ENCODE data around the gene RPS6KA4.

Gene RPS6KA4

GRCh38 chr11:64378335-64378880, 19.4 kb downstream of the RPS6KA4 start:
- H3K36me3 ChIP-seq (ENCODE audit: control insufficient read depth, low read depth, low read length) = no peaks in the 10 kb centered on the region
- no peak overlapping the region for H3K4me3 ChIP-seq (ENCODE audit: low read length)
- no peaks in the 10 kb centered on the region for H3K9me3 ChIP-seq (ENCODE audit: control insufficient read depth, low read depth, low read length)
- no peak overlapping the region for H3K27ac ChIP-seq (ENCODE audit: low read length)
- no peaks in the 10 kb centered on the region for H3K4me1 ChIP-seq (ENCODE audit: control insufficient read depth, low read depth, low read length)
- H3K9ac ChIP-seq (ENCODE audit: low read length) = no peak overlapping the region
- no peaks in the 10 kb centered on the region for H3K27me3 ChIP-seq (ENCODE audit: control insufficient read depth, insufficient read depth, low read length)

GRCh38 chr11:64379160-64379559, 20.2 kb downstream of the RPS6KA4 start:
- Histone ChIP-seq H3K4me3 (ENCODE audit: low read length) (no peak overlapping the region), H3K9me3 (ENCODE audit: control insufficient read depth, low read depth, low read length) (no peaks in the 10 kb centered on the region), H3K4me1 (ENCODE audit: control insufficient read depth, low read depth, low read length) (no peaks in the 10 kb centered on the region), H3K9ac (ENCODE audit: low read length) (no peak overlapping the region), H3K27ac (ENCODE audit: low read length) (no peak overlapping the region), H3K27me3 (ENCODE audit: control insufficient read depth, insufficient read depth, low read length) (no peaks in the 10 kb centered on the region), H3K36me3 (ENCODE audit: control insufficient read depth, low read depth, low read length) (no peaks in the 10 kb centered on the region)

GRCh38 chr11:64379817-64380709, 21.1 kb downstream of the RPS6KA4 start:
- Histone ChIP-seq H3K27ac (ENCODE audit: low read length) (no peak overlapping the region), H3K4me1 (ENCODE audit: control insufficient read depth, low read depth, low read length) (no peaks in the 10 kb centered on the region), H3K9me3 (ENCODE audit: control insufficient read depth, low read depth, low read length) (no peaks in the 10 kb centered on the region), H3K4me3 (ENCODE audit: low read length) (no peak overlapping the region), H3K9ac (ENCODE audit: low read length) (no peak overlapping the region), H3K27me3 (ENCODE audit: control insufficient read depth, insufficient read depth, low read length) (no peaks in the 10 kb centered on the region), H3K36me3 (ENCODE audit: control insufficient read depth, low read depth, low read length) (no peaks in the 10 kb centered on the region)

- Histone ChIP-seq H3K9me3 (ENCODE audit: control insufficient read depth, low read depth, low read length) (no peaks in the 10 kb centered on the region), H3K4me3 (ENCODE audit: low read length) (no peak overlapping the region)
Measured at GRCh38 chr11:64381350-64381749, 22.4 kb downstream of the RPS6KA4 start.

DNA sequence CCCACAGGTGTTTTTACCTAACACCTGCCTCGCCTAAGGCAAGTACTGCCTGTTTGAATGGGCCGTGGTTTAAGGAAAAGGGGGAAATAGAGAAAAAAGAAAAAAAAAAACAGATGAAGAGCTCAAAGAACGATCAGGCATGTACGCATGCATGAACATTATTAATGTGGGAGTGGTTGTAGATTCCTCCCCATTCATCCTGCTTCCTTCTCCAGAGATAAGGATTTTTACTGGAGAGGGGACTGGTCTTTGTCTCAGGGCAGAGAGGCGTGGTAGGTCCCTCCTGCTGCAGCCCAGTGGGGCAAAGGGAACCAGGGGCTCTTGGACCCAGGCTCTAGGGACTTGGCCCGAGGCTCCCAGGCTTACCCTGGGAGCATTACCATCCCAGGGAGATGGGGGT, 23.1 kb downstream of the RPS6KA4 start:
- Histone ChIP-seq H3K4me3 (ENCODE audit: low read length) (no peak overlapping the region), H3K9ac (ENCODE audit: low read length) (no peak overlapping the region), H3K27me3 (ENCODE audit: control insufficient read depth, insufficient read depth, low read length) (no peaks in the 10 kb centered on the region), H3K9me3 (ENCODE audit: control insufficient read depth, low read depth, low read length) (no peaks in the 10 kb centered on the region), H3K36me3 (ENCODE audit: control insufficient read depth, low read depth, low read length) (no peaks in the 10 kb centered on the region), H3K27ac (ENCODE audit: low read length) (no peak overlapping the region), H3K4me1 (ENCODE audit: control insufficient read depth, low read depth, low read length) (no peaks in the 10 kb centered on the region)

More at GRCh38 chr11:64381350-64381749, 22.4 kb downstream of the RPS6KA4 start:
- Histone ChIP-seq H3K9ac (ENCODE audit: low read length) (no peak overlapping the region), H3K27ac (ENCODE audit: low read length) (no peak overlapping the region), H3K27me3 (ENCODE audit: control insufficient read depth, insufficient read depth, low read length) (no peaks in the 10 kb centered on the region), H3K4me1 (ENCODE audit: control insufficient read depth, low read depth, low read length) (no peaks in the 10 kb centered on the region), H3K36me3 (ENCODE audit: control insufficient read depth, low read depth, low read length) (no peaks in the 10 kb centered on the region)

DNA sequence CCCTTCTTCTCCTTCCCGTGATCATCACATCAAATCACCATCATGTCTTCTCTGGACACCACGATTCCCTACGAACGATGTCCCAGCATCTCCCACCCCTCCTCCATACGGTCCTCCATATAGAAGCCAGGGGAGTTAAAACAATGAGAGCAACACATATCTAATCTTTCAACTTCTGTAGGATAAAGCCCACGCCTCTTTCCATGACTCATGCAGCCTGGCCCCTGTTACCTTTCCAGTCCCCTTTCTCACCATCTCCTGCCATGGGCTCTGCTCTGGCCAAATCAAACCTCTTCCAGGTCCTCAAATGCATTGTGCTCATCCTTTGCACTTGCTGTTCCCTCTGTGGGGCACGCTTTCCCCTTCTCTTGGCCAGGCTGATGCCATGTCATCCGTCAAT, 23.6 kb downstream of the RPS6KA4 start:
- Histone ChIP-seq H3K4me3 (ENCODE audit: low read length) (no peak overlapping the region), H3K27ac (ENCODE audit: low read length) (no peak overlapping the region), H3K27me3 (ENCODE audit: control insufficient read depth, insufficient read depth, low read length) (no peaks in the 10 kb centered on the region), H3K36me3 (ENCODE audit: control insufficient read depth, low read depth, low read length) (no peaks in the 10 kb centered on the region), H3K9ac (ENCODE audit: low read length) (no peak overlapping the region), H3K9me3 (ENCODE audit: control insufficient read depth, low read depth, low read length) (no peaks in the 10 kb centered on the region), H3K4me1 (ENCODE audit: control insufficient read depth, low read depth, low read length) (no peaks in the 10 kb centered on the region)

DNA sequence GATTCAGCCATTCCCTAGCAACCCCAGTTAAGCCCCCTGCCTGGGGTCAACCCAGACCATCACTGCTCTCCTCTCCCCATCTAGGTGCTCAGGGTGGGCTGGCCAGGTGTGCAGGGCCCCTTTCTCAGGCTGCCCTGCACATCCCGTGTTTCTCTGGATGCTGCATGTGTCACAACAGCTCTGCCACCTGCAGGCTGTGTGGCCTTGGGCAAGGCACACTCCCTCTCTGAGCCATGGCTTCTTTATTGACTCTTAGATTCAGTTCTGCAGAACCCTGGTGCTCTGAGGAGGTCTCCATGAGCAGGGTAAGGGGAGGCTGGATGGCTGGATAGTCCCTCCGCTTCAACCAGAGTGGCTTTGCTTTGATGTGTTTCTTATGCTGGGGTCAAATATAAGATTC, 24.6 kb downstream of the RPS6KA4 start:
- Histone ChIP-seq H3K4me1 (ENCODE audit: control insufficient read depth, low read depth, low read length) (no peaks in the 10 kb centered on the region), H3K9me3 (ENCODE audit: control insufficient read depth, low read depth, low read length) (no peaks in the 10 kb centered on the region), H3K4me3 (ENCODE audit: low read length) (no peak overlapping the region), H3K27me3 (ENCODE audit: control insufficient read depth, insufficient read depth, low read length) (no peaks in the 10 kb centered on the region), H3K27ac (ENCODE audit: low read length) (no peak overlapping the region), H3K36me3 (ENCODE audit: control insufficient read depth, low read depth, low read length) (no peaks in the 10 kb centered on the region), H3K9ac (ENCODE audit: low read length) (no peak overlapping the region)

- Histone ChIP-seq H3K4me1 (ENCODE audit: control insufficient read depth, low read depth, low read length) (no peaks in the 10 kb centered on the region), H3K9ac (ENCODE audit: low read length) (no peak overlapping the region), H3K27me3 (ENCODE audit: control insufficient read depth, insufficient read depth, low read length) (no peaks in the 10 kb centered on the region), H3K36me3 (ENCODE audit: control insufficient read depth, low read depth, low read length) (no peaks in the 10 kb centered on the region), H3K9me3 (ENCODE audit: control insufficient read depth, low read depth, low read length) (no peaks in the 10 kb centered on the region), H3K4me3 (ENCODE audit: low read length) (no peak overlapping the region), H3K27ac (ENCODE audit: low read length) (no peak overlapping the region)
Measured at GRCh38 chr11:64384028-64384737, 25.2 kb downstream of the RPS6KA4 start.

DNA sequence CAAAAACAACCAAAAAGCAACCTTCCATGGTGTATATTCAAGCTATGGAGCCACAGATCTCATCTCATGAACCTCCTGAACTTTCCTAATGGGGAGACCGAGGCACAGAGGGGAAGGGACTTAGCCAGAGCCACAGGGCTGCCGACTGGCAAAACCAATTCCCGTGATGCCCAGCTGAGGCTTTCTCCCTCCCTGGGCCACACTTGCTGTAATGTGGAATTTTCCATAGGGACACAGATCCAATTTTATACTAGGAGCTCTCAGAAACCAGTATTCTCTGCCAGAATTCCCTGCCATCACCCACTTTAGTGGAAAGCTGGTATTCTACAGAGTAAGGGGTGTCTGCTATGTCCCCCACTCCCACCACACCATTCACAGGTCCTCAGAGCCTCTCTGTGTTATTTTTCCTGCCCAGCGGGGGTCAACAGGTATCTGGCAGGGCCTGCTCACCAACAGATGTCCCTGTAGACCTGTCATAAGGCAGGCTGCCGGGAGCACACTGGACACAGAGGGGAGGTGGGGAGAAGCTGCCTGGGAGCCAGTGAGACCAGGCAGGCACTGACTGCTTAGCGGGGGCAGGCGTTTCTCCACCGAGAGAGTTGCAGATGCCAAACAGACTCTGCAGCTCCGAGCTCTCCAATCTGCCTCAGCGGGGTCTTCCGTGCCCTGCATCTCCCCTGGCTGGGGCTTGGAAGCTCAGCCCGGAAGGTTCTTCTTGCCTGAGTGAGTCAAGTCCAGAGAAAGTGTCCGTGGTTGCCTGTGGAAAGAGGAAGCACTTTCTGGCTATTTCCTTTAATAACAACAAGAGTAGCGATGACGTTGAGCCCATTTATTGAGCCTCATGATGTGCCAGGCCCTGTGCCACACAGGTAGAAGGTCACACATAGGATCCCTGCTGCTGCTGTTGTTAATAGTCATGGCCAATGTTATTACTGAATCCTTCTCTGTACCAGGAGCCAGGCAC, 26.3 kb downstream of the RPS6KA4 start:
- no peak overlapping the region for H3K9ac ChIP-seq (ENCODE audit: low read length)
- H3K36me3 ChIP-seq (ENCODE audit: control insufficient read depth, low read depth, low read length) = no peaks in the 10 kb centered on the region
- H3K4me3 ChIP-seq (ENCODE audit: low read length) = no peak overlapping the region
- no peak overlapping the region for H3K27ac ChIP-seq (ENCODE audit: low read length)
- H3K27me3 ChIP-seq (ENCODE audit: control insufficient read depth, insufficient read depth, low read length) = no peaks in the 10 kb centered on the region
- H3K9me3 ChIP-seq (ENCODE audit: control insufficient read depth, low read depth, low read length) = no peaks in the 10 kb centered on the region
- H3K4me1 ChIP-seq (ENCODE audit: control insufficient read depth, low read depth, low read length) = no peaks in the 10 kb centered on the region

- Histone ChIP-seq H3K4me3 (ENCODE audit: low read length) (no peak overlapping the region), H3K4me1 (ENCODE audit: control insufficient read depth, low read depth, low read length) (no peaks in the 10 kb centered on the region), H3K9ac (ENCODE audit: low read length) (no peak overlapping the region), H3K27me3 (ENCODE audit: control insufficient read depth, insufficient read depth, low read length) (no peaks in the 10 kb centered on the region), H3K27ac (ENCODE audit: low read length) (no peak overlapping the region), H3K9me3 (ENCODE audit: control insufficient read depth, low read depth, low read length) (no peaks in the 10 kb centered on the region), H3K36me3 (ENCODE audit: control insufficient read depth, low read depth, low read length) (no peaks in the 10 kb centered on the region)
Measured at GRCh38 chr11:64385945-64386704, 27.2 kb downstream of the RPS6KA4 start.
